Astrocyte (in vitro differentiated cells and primary cell): ENCODE data around the gene CTCFL. TPM values are rescaled to one million over a fixed set of nuclear protein-coding genes. Genes with fewer than 3 reads are reported as not detected.

Experiments
- DNase-seq: peaks from one replicate; pipeline ENCODE4 v3.0.0-alpha.2; 2010; ENCODE audit warnings: low read depth
- FAIRE-seq: peaks from 2 replicates; lab custom pipeline; 2011; peaks lifted over from hg19 to GRCh38; lab: Jason Lieb, UNC
- H2AFZ ChIP-seq: 2 replicates; pipeline ENCODE4 v1.6.0; 2012; ENCODE audit warnings: low read depth, low read length, inconsistent platforms
- H3K27ac ChIP-seq: 2 replicates; pipeline ENCODE4 v1.5.1; 2011; ENCODE audit warnings: low read depth, low read length, inconsistent platforms
- H3K27me3 ChIP-seq: 2 replicates; pipeline ENCODE4 v1.6.0; 2011; ENCODE audit warnings: low read length, inconsistent platforms; ENCODE audit not compliant: insufficient read depth
- H3K36me3 ChIP-seq: 2 replicates; pipeline ENCODE4 v1.5.1; 2011; ENCODE audit warnings: low read length, inconsistent platforms; ENCODE audit not compliant: insufficient read depth
- H3K4me1 ChIP-seq: 2 replicates; pipeline ENCODE4 v1.5.1; 2011; ENCODE audit warnings: low read length, inconsistent platforms; ENCODE audit not compliant: insufficient read depth
- H3K4me2 ChIP-seq: 2 replicates; pipeline ENCODE4 v1.6.0; 2012; ENCODE audit warnings: low read length, inconsistent platforms
- H3K4me3 ChIP-seq: 2 replicates; pipeline ENCODE4 v1.5.1; 2011; ENCODE audit warnings: low read depth, mild to moderate bottlenecking, low read length, inconsistent platforms; ENCODE audit not compliant: insufficient read depth
- H3K79me2 ChIP-seq: 2 replicates; pipeline ENCODE4 v1.6.0; 2012; ENCODE audit warnings: mild to moderate bottlenecking, low read length, inconsistent platforms; ENCODE audit not compliant: insufficient read depth
- H3K9ac ChIP-seq: 2 replicates; pipeline ENCODE4 v1.6.0; 2012; ENCODE audit warnings: mild to moderate bottlenecking, low read length, inconsistent platforms
- H3K9me3 ChIP-seq: 2 replicates; pipeline ENCODE4 v1.5.1; 2012; ENCODE audit warnings: low read depth, mild to moderate bottlenecking, low read length, inconsistent platforms; ENCODE audit not compliant: insufficient read depth
- H4K20me1 ChIP-seq: 2 replicates; pipeline ENCODE4 v1.6.0; 2012; ENCODE audit warnings: low read length, inconsistent platforms; ENCODE audit not compliant: insufficient read depth
- H3K27ac Mint-ChIP-seq: one replicate; pipeline ENCODE4 v1.8.0; 2021; ENCODE audit warnings: mild to moderate bottlenecking, mixed read lengths; ENCODE audit not compliant: unreplicated experiment
- H3K27me3 Mint-ChIP-seq: one replicate; pipeline ENCODE4 v1.8.0; 2021; ENCODE audit warnings: low read depth, mixed read lengths; ENCODE audit not compliant: unreplicated experiment
- H3K36me3 Mint-ChIP-seq: one replicate; pipeline ENCODE4 v1.8.0; 2021; ENCODE audit warnings: low read depth, mixed read lengths; ENCODE audit not compliant: unreplicated experiment
- H3K4me1 Mint-ChIP-seq: one replicate; pipeline ENCODE4 v1.8.0; 2021; ENCODE audit warnings: low read depth, mixed read lengths; ENCODE audit not compliant: unreplicated experiment
- H3K4me3 Mint-ChIP-seq: one replicate; pipeline ENCODE4 v1.8.0; 2021; ENCODE audit warnings: mild to moderate bottlenecking, moderate library complexity, mixed read lengths; ENCODE audit not compliant: unreplicated experiment
- H3K9me3 Mint-ChIP-seq: one replicate; pipeline ENCODE4 v1.8.0; 2021; ENCODE audit warnings: mild to moderate bottlenecking, mixed read lengths; ENCODE audit not compliant: unreplicated experiment
- EZH2 ChIP-seq: IDR thresholded peaks from 2 replicates; pipeline ENCODE4 v1.6.1; 2012; ENCODE audit warnings: mild to moderate bottlenecking, low read length, inconsistent platforms; ENCODE audit not compliant: insufficient read depth
- total RNA-seq: library from RNA; stranded (reverse); gene quantifications from 2 replicates; pipeline ENCODE4 v1.2.1, GENCODE V29; 2021
- TF ChIP-seq, protein P1 (sequence below): IDR thresholded peaks from 2 replicates; pipeline ENCODE4 v1.5.1; 2011; ENCODE audit warnings: low read depth, mild to moderate bottlenecking, inconsistent platforms, low read length, moderate library complexity; ENCODE audit not compliant: insufficient read depth

Gene CTCFL
- total RNA-seq, 1 donor from 2014 or later = not detected

DNA sequence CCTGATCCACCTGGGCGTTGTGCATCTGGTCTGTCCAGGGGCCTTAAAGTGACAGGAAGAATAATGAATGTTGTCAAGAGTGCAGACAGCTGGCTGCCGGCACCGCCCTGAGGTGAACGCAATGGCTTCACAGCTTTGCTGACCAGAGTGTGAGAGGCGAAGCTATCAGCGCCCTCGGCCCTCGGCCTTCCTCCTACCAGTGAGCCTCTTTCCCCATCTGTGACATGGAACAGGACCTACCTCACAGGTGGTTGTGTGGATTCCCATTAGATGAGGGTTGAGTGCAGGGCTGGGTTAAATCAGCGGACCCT lies 54.8 kb downstream of the CTCFL start:
- no peaks in the 10 kb centered on the region for H3K4me1 ChIP-seq
- Mint-ChIP-seq H3K4me1 (peaks cover 2% of the 10 kb centered on the region), H3K4me3 (no peak overlapping the region), H3K27ac (no peak overlapping the region), H3K36me3 (no peaks in the 10 kb centered on the region), H3K9me3 (peaks cover 3% of the 10 kb centered on the region), H3K27me3 (peaks cover 37% of the 10 kb centered on the region)
- TF ChIP-seq, protein P1, sequence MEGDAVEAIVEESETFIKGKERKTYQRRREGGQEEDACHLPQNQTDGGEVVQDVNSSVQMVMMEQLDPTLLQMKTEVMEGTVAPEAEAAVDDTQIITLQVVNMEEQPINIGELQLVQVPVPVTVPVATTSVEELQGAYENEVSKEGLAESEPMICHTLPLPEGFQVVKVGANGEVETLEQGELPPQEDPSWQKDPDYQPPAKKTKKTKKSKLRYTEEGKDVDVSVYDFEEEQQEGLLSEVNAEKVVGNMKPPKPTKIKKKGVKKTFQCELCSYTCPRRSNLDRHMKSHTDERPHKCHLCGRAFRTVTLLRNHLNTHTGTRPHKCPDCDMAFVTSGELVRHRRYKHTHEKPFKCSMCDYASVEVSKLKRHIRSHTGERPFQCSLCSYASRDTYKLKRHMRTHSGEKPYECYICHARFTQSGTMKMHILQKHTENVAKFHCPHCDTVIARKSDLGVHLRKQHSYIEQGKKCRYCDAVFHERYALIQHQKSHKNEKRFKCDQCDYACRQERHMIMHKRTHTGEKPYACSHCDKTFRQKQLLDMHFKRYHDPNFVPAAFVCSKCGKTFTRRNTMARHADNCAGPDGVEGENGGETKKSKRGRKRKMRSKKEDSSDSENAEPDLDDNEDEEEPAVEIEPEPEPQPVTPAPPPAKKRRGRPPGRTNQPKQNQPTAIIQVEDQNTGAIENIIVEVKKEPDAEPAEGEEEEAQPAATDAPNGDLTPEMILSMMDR = no peak
- no peak for TF ChIP-seq EZH2
- no peak overlapping the region for H3K4me2 ChIP-seq
- H3K79me2 ChIP-seq = no peaks in the 10 kb centered on the region
- H3K27me3 ChIP-seq = peaks cover 37% of the 10 kb centered on the region
- H3K27ac ChIP-seq = no peak overlapping the region
- H3K36me3 ChIP-seq = no peaks in the 10 kb centered on the region
- H4K20me1 ChIP-seq = no peaks in the 10 kb centered on the region
- no peak overlapping the region for H2AFZ ChIP-seq
- no peaks in the 10 kb centered on the region for H3K9me3 ChIP-seq
- DNase-seq = no peak
- H3K9ac ChIP-seq = no peak overlapping the region
- no peak overlapping the region for H3K4me3 ChIP-seq
- FAIRE-seq = no peak

- H3K4me1 ChIP-seq = no peaks in the 10 kb centered on the region
- Mint-ChIP-seq H3K36me3 (no peaks in the 10 kb centered on the region), H3K27ac (no peak overlapping the region), H3K9me3 (peaks cover 3% of the 10 kb centered on the region), H3K27me3 (peaks cover 35% of the 10 kb centered on the region), H3K4me1 (peaks cover 2% of the 10 kb centered on the region), H3K4me3 (no peak overlapping the region)
- H3K9me3 ChIP-seq = no peaks in the 10 kb centered on the region
- DNase-seq (no peak), FAIRE-seq (no peak)
- TF ChIP-seq, protein P1 = no peak
- TF ChIP-seq EZH2 = no peak
- no peaks in the 10 kb centered on the region for H3K36me3 ChIP-seq
- H4K20me1 ChIP-seq = no peaks in the 10 kb centered on the region
- no peak overlapping the region for H3K4me2 ChIP-seq
- H3K27me3 ChIP-seq = peaks cover 37% of the 10 kb centered on the region
- H3K79me2 ChIP-seq = no peaks in the 10 kb centered on the region
- no peak overlapping the region for H3K9ac ChIP-seq
- no peak overlapping the region for H3K4me3 ChIP-seq
- no peak overlapping the region for H2AFZ ChIP-seq
- no peak overlapping the region for H3K27ac ChIP-seq
Measured at GRCh38 chr20:57469418-57470211, 55.3 kb downstream of the CTCFL start.
